Ishikawa (cell line): ENCODE data around the gene CRELD2.

Source experiments
- CEBPB ChIP-seq: IDR thresholded peaks from 2 replicates; pipeline ENCODE4 v1.6.1; 2012
- EGR1 ChIP-seq: IDR thresholded peaks from 2 replicates; pipeline ENCODE4 v1.6.1; 2012
- EP300 ChIP-seq: IDR thresholded peaks from 2 replicates; pipeline ENCODE4 v1.6.1; 2012; ENCODE audit warnings: borderline replicate concordance
- FOXM1 ChIP-seq: IDR thresholded peaks from 2 replicates; pipeline ENCODE4 v1.6.1; 2012; ENCODE audit warnings: low read depth, borderline replicate concordance
- MAX ChIP-seq: IDR thresholded peaks from 2 replicates; pipeline ENCODE4 v1.6.1; 2012
- REST ChIP-seq: IDR thresholded peaks from 2 replicates; pipeline ENCODE4 v1.6.1; 2012; ENCODE audit warnings: low read depth, mild to moderate bottlenecking
- TAF1 ChIP-seq: IDR thresholded peaks from 2 replicates; pipeline ENCODE4 v1.6.1; 2012; ENCODE audit warnings: low read depth, mild to moderate bottlenecking
- TEAD4 ChIP-seq: IDR thresholded peaks from 2 replicates; pipeline ENCODE4 v1.6.1; 2012
- USF1 ChIP-seq: IDR thresholded peaks from 2 replicates; pipeline ENCODE4 v1.6.1; 2012

- TF ChIP-seq EP300 (peak; percentile 35; the same call in 1 of the 2 replicates), EGR1 (no peak), FOXM1 (no peak), USF1 (no peak), MAX (peak; percentile 37; the same call in 1 of the 2 replicates), TAF1 (no peak), CEBPB (no peak), TEAD4 (no peak), REST (no peak)
Observed at GRCh38 chr22:49961601-49962011, 43.2 kb downstream of the CRELD2 start.
